ENCODE measurements around the gene CPSF2.

The CPSF2 gene

GRCh38 chr14:92121670-92122350, at the start of gene CPSF2, which contains the start of gene NDUFB1:
CPSF2 (plus strand) TSS chr14:92121969; CDS start chr14:92130985, 9,016 bp downstream.
NDUFB1 (minus strand) TSS chr14:92121706; CDS start chr14:92117637, 4,069 bp downstream.
- DNase-seq (ENCODE audit: low read depth in 2 of 2), result peak; percentile 68 to 76

GRCh38 chr14:92074555-92074954, 47.2 kb upstream of the CPSF2 start:
- DNase-seq (ENCODE audit: low read depth in 2 of 2), result no peak

- no peak for DNase-seq (ENCODE audit: low read depth in 2 of 2)
These were observed 33.3 kb upstream of the CPSF2 start for GRCh38 chr14:92088494-92088893.

GRCh38 chr14:92093320-92093719, 28.4 kb upstream of the CPSF2 start:
- no peak for DNase-seq (ENCODE audit: low read depth in 2 of 2)

DNA sequence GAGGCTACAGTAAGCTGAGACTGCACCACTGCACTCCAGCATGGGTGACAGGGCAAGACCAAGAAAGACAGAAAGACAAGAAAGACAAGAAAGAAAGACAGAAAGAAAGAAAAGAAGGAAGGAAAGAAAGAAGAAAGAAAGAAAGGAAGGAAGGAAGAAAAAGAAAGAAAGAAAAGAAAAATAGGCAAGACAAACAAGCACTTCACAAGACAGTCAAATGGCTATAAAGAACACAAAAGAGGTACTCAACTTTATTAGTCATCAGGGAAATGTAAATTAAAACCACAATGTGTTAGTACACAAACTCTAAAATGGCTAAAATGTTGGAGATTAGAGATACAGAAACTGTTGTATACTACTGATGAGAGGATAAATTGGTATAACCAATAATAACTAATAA, 22.0 kb upstream of the CPSF2 start:
- no peak for DNase-seq (ENCODE audit: low read depth in 2 of 2)

- no peak for DNase-seq (ENCODE audit: low read depth in 2 of 2)
These were observed 18.3 kb upstream of the CPSF2 start for GRCh38 chr14:92103363-92103989.

GRCh38 chr14:92105073-92105892, 16.5 kb upstream of the CPSF2 start:
- DNase-seq (ENCODE audit: low read depth in 2 of 2), result no peak

DNA sequence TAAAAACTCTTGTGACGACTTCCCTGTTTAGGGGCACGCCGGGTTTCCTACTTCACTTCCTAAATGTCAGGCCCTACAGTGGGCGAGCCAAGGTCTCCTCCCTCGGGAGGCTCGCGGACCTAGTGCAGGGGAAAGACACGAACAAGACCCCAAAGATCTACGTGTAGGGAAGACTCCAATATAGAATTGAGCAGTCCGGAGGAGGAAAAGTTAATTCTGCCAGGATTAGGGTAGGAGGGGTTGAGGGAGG, 16.0 kb upstream of the CPSF2 start:
- no peak for DNase-seq (ENCODE audit: low read depth in 2 of 2)

DNA sequence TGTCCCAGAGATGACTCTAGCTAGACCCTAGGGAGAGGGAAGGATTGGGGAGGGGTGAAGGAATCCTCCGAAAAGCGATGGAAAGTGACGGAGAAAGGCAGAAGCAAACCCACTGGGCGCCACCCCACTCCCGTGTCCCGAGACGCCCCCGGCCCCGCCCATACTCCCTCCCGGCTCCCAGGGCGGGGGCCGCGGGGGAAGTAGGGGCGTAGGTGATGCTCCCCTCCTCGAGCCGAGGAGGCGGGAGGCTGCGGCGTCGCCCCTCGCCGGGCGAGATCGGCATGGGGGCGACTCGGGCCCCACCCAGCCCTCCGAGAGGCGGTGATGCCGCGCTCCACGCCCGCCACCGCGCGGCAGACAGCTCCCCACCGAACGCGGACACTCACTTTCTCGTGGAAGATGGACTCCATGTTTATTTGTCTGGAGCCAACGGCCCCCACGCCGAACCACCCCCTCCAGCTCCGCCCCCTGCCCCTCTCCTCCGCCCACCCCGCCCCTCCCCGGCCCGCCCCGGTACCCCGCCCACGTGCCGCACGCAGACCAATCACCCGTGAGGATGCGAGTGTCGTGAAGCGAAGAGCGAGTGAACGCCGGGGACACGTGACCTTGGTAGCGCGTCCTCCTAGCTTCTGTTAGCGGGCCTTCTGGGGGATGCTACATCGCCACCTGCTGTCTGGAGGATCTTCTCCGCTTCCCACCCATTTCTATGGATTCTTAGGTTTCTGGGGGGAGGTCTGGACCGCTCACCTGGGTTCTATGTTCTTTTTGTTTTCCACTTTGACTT, 15.4 kb upstream of the CPSF2 start, which contains the start of gene ATXN3:
TSS of gene ATXN3 (minus strand) at position 440 of the 784 bp plus-strand sequence. CDS start at position 410, 30 bp downstream.
- DNase-seq (ENCODE audit: low read depth in 2 of 2), result peak; percentile 94 to 95

- DNase-seq (ENCODE audit: low read depth in 2 of 2), result no peak
These were observed 13.2 kb upstream of the CPSF2 start for GRCh38 chr14:92108345-92109254.

DNA sequence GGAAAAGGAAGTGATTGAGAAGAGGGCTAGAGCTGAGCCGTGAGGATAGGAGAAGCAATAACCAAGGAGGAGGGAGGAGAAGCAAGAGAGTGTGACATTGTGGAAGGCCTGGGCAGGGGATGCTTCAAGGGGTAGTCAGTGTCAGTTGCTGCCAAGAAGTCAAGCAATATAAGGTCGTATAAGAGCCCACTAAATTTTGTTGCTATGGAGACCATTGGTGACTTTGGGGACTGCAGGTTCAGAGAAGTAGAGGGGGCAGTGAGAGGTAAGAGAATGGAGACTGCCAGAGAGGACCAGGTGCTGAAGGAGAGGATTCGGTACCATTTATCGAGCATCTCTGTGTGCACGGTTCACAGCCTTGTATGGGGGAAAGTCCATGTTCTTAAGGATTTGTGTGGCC, 12.3 kb upstream of the CPSF2 start:
- no peak for DNase-seq (ENCODE audit: low read depth in 2 of 2)

DNA sequence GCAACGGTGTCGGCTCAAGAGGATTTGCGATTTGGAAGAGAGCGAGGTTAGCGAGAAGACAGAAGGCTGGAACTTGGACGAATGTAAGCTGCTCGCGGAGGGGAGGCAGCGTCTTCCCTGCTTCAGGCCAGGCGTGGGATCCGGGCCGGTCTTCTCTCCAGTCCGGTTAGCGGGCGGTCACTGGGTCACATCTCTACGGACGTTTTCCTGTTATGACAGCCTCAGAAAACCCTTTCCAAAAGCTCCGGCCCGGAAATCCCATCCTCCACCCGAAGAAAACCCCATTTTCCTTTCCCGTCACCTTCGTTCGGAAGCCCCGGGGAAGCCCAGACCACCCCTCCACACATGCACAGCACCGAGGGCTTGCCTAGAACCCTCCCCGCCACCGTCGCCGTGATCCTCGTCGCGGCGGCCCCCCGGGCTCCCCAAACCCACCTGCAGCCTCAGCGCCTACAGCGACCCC, 531 bp upstream of the CPSF2 start:
- DNase-seq (ENCODE audit: low read depth in 2 of 2), result no peak

DNA sequence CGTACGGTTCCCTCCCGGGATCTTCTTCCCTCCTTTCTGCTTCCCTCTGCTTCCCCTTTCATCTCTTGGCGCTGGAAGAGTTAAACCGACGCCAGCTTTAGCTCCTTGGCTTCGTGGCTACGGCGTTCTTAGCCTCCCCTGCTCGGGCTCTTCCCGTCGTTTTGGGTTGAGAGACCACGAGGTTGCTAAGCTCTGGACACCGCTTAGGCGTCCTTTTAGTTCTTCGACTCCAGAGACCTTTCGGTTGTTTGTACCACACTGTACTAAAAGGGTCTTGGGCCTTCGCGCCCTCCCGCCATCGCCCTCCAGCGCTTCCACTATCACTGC, 545 bp downstream of the CPSF2 start:
- DNase-seq (ENCODE audit: low read depth in 2 of 2), result no peak

GRCh38 chr14:92122761-92123160, 992 bp downstream of the CPSF2 start:
- DNase-seq (ENCODE audit: low read depth in 2 of 2), result no peak

DNA sequence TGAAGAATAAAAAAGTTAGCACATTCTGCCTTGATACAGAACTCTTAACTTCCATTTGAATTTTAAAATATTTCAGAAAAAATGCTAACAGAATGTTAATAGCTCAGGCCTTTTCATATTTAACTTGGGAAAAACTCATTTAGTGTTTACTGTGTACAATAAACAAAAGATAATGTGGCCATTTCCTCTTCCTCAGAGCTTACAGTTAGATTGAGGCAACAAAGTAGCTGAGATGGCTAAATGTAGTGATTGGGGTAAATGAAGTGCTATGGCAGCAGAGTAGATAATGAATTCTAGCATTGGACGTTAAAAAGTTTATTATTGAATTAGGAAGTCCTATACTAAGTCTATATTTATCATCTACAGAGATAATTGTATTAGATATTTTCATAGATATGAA, 12.7 kb downstream of the CPSF2 start:
- no peak for DNase-seq (ENCODE audit: low read depth in 2 of 2)

DNA sequence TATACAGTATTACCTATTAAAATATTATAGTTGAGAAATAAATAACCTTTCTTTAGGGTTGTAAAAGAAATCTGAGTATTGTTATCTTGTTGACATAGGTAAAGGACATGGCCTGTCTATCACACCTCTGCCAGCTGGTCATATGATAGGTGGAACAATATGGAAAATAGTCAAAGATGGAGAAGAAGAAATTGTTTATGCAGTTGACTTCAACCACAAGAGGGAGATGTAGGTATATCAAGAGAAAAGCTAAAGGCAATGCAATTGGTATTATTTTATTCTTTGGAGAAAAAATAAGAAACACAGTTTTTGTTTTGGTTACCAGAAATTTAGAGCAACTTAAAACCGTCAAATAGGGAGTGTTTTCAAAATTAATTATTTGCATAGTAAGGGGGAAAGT, 13.5 kb downstream of the CPSF2 start:
- DNase-seq (ENCODE audit: low read depth in 2 of 2), result no peak

DNA sequence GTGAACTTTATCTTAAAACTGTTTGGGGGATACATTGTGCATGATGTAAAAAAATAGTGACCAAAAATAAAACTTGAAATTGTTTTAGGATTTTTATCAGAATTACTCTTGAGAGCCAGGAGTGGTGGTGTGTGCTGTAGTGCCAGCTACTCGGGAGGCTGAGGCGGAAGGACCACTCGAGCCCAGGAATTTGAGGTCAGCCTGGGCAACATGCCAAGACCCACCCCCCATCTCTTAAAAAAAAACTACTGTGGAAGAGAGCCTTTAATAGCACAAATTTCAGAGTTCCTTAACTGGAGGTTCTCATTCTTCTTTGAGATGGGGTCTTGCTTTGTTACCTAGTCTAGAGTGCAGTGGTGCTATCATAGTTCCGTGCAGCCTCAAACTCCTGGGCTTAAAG, 21.5 kb downstream of the CPSF2 start:
- DNase-seq (ENCODE audit: low read depth in 2 of 2), result no peak

GRCh38 chr14:92143962-92144361, 22.2 kb downstream of the CPSF2 start:
- DNase-seq (ENCODE audit: low read depth in 2 of 2), result no peak

- no peak for DNase-seq (ENCODE audit: low read depth in 2 of 2)
These were observed 22.9 kb downstream of the CPSF2 start for GRCh38 chr14:92144708-92145107.

DNA sequence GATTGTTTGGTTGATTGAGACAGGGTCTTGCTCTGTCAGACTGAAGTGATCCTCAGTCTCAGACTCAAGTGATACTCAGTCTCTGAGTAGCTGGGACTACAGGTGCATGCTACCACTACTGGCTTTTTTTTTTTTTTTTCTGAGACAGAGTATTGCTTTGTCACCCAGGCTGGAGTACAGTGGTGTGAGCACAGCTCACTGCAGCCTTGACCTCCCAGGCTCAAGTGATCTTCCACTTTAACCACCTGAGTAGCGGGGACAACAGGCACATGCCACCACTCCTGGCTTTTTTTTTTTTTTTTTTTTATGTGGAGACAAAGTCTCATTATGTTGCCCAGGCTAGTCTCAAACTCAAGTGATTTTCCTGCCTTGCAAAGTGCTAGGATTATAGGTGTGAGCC, 31.8 kb downstream of the CPSF2 start:
- no peak for DNase-seq (ENCODE audit: low read depth in 2 of 2)
